ENCODE data around the gene HK2. TPM values are rescaled to one million over a fixed set of nuclear protein-coding genes. Genes with fewer than 3 reads are reported as not detected.

The HK2 gene
- total RNA-seq, 2 experiments from 2014 or later: 42.6 to 44.7 TPM

GRCh38 chr2:74861531-74861930 is 27.6 kb downstream of the HK2 start:
- no peak for ATAC-seq
- CTCF ChIA-PET: interaction anchor here (1.5 kb wide), 1 partner anchor 12 kb away, joined by 7 read pairs; no protein-coding TSS in a partner anchor

GRCh38 chr2:74862020-74862964 is 28.4 kb downstream of the HK2 start:
- no peak for DNase-seq
- Mint-ChIP-seq H3K9me3 (ENCODE audit: insufficient read depth) (no peaks in the 10 kb centered on the region), H3K36me3 (ENCODE audit: low read depth) (peaks cover 8% of the 10 kb centered on the region), H3K27me3 (ENCODE audit: low read depth) (no peaks in the 10 kb centered on the region), H3K27ac (peak overlapping the region; percentile 31), H3K4me1 (ENCODE audit: low read depth) (peaks cover 41% of the 10 kb centered on the region), H3K4me3 (no peak overlapping the region)
- CTCF ChIA-PET: interaction anchor here (0.9 to 2.9 kb wide), 3 partner anchors 13 to 26 kb away, joined by 4 to 24 read pairs (median 7); no protein-coding TSS in a partner anchor
- ATAC-seq: no peak
- POLR2A ChIA-PET: no interaction called here

More at GRCh38 chr2:74861531-74861930, 27.6 kb downstream of the HK2 start:
- Mint-ChIP-seq H3K4me1 (ENCODE audit: low read depth) (peaks cover 34% of the 10 kb centered on the region), H3K4me3 (no peak overlapping the region), H3K27ac (no peak overlapping the region), H3K36me3 (ENCODE audit: low read depth) (peaks cover 9% of the 10 kb centered on the region), H3K9me3 (ENCODE audit: insufficient read depth) (no peaks in the 10 kb centered on the region), H3K27me3 (ENCODE audit: low read depth) (no peaks in the 10 kb centered on the region)
- no peak for DNase-seq
- POLR2A ChIA-PET: no interaction called here

- DNase-seq: no peak
- POLR2A ChIA-PET: interaction anchor here (1.2 kb wide), 1 partner anchor 28 kb away, joined by 3 read pairs; no protein-coding TSS in a partner anchor
- no peaks in the 10 kb centered on the region for H3K9me3 Mint-ChIP-seq (ENCODE audit: insufficient read depth)
- H3K36me3 Mint-ChIP-seq (ENCODE audit: low read depth): peaks cover 13% of the 10 kb centered on the region
- H3K27ac Mint-ChIP-seq: no peak overlapping the region
- H3K4me1 Mint-ChIP-seq (ENCODE audit: low read depth): peaks cover 44% of the 10 kb centered on the region
- no peak for ATAC-seq
- H3K27me3 Mint-ChIP-seq (ENCODE audit: low read depth): no peaks in the 10 kb centered on the region
- no peak overlapping the region for H3K4me3 Mint-ChIP-seq
- CTCF ChIA-PET: interaction anchor here (2.9 kb wide), 1 partner anchor 28 kb away, joined by 24 read pairs; no protein-coding TSS in a partner anchor
Observed at GRCh38 chr2:74863802-74864248, 29.9 kb downstream of the HK2 start.

GRCh38 chr2:74864728-74865722 is 31.1 kb downstream of the HK2 start:
- H3K27me3 Mint-ChIP-seq (ENCODE audit: low read depth): no peaks in the 10 kb centered on the region
- ChIA-PET CTCF (interaction anchor here (2.9 kb wide), 1 partner anchor 29 kb away, joined by 24 read pairs; no protein-coding TSS in a partner anchor), POLR2A (no interaction called here)
- no peaks in the 10 kb centered on the region for H3K9me3 Mint-ChIP-seq (ENCODE audit: insufficient read depth)
- peaks cover 16% of the 10 kb centered on the region for H3K36me3 Mint-ChIP-seq (ENCODE audit: low read depth)
- H3K4me1 Mint-ChIP-seq (ENCODE audit: low read depth): peaks cover 44% of the 10 kb centered on the region
- ATAC-seq (no peak), DNase-seq (no peak)
- H3K27ac Mint-ChIP-seq: no peak overlapping the region
- H3K4me3 Mint-ChIP-seq: no peak overlapping the region

GRCh38 chr2:74865770-74866674 is 32.1 kb downstream of the HK2 start:
- POLR2A ChIA-PET: no interaction called here
- peaks cover 16% of the 10 kb centered on the region for H3K36me3 Mint-ChIP-seq (ENCODE audit: low read depth)
- no peak for DNase-seq
- CTCF ChIA-PET: no interaction called here
- peaks cover 44% of the 10 kb centered on the region for H3K4me1 Mint-ChIP-seq (ENCODE audit: low read depth)
- ATAC-seq: no peak
- H3K27me3 Mint-ChIP-seq (ENCODE audit: low read depth): no peaks in the 10 kb centered on the region
- H3K9me3 Mint-ChIP-seq (ENCODE audit: insufficient read depth): no peaks in the 10 kb centered on the region
- H3K4me3 Mint-ChIP-seq: no peak overlapping the region
- H3K27ac Mint-ChIP-seq: no peak overlapping the region

GRCh38 chr2:74867841-74868658 is 34.1 kb downstream of the HK2 start:
- CTCF ChIA-PET: interaction anchor here (1.1 to 1.2 kb wide), 3 partner anchors 23 to 28 kb away, joined by 3 to 4 read pairs (median 3); no protein-coding TSS in a partner anchor
- Mint-ChIP-seq H3K27me3 (ENCODE audit: low read depth) (no peaks in the 10 kb centered on the region), H3K36me3 (ENCODE audit: low read depth) (peaks cover 22% of the 10 kb centered on the region), H3K27ac (peak overlapping the region; percentile 27), H3K9me3 (ENCODE audit: insufficient read depth) (no peaks in the 10 kb centered on the region), H3K4me3 (no peak overlapping the region), H3K4me1 (ENCODE audit: low read depth) (peaks cover 42% of the 10 kb centered on the region)
- DNase-seq (no peak), ATAC-seq (no peak)
- POLR2A ChIA-PET: no interaction called here

GRCh38 chr2:74869517-74869916 is 35.6 kb downstream of the HK2 start:
- peaks cover 36% of the 10 kb centered on the region for H3K4me1 Mint-ChIP-seq (ENCODE audit: low read depth)
- H3K27ac Mint-ChIP-seq: no peak overlapping the region
- no peaks in the 10 kb centered on the region for H3K9me3 Mint-ChIP-seq (ENCODE audit: insufficient read depth)
- H3K36me3 Mint-ChIP-seq (ENCODE audit: low read depth): peaks cover 26% of the 10 kb centered on the region
- ATAC-seq (no peak), DNase-seq (no peak)
- H3K27me3 Mint-ChIP-seq (ENCODE audit: low read depth): no peaks in the 10 kb centered on the region
- ChIA-PET POLR2A (no interaction called here), CTCF (interaction anchor here (0.9 to 1.4 kb wide), 3 partner anchors 16 to 106 kb away, joined by 3 to 5 read pairs (median 3); no protein-coding TSS in a partner anchor)
- no peak overlapping the region for H3K4me3 Mint-ChIP-seq

GRCh38 chr2:74870951-74871350 is 37.0 kb downstream of the HK2 start:
- DNase-seq (no peak), ATAC-seq (no peak)
- Mint-ChIP-seq H3K27ac (no peak overlapping the region), H3K9me3 (ENCODE audit: insufficient read depth) (no peaks in the 10 kb centered on the region), H3K4me3 (no peak overlapping the region), H3K27me3 (ENCODE audit: low read depth) (no peaks in the 10 kb centered on the region), H3K36me3 (ENCODE audit: low read depth) (peaks cover 33% of the 10 kb centered on the region), H3K4me1 (ENCODE audit: low read depth) (peaks cover 28% of the 10 kb centered on the region)
- ChIA-PET POLR2A (no interaction called here), CTCF (interaction anchor here (1.3 to 1.4 kb wide), 2 partner anchors 34 to 157 kb away, joined by 4 to 5 read pairs; no protein-coding TSS in a partner anchor)

- DNase-seq (no peak), ATAC-seq (no peak)
- peaks cover 27% of the 10 kb centered on the region for H3K4me1 Mint-ChIP-seq (ENCODE audit: low read depth)
- no peak overlapping the region for H3K27ac Mint-ChIP-seq
- ChIA-PET POLR2A (no interaction called here), CTCF (interaction anchor here (0.9 to 1.1 kb wide), 2 partner anchors 34 to 156 kb away, joined by 4 read pairs; no protein-coding TSS in a partner anchor)
- H3K4me3 Mint-ChIP-seq: no peak overlapping the region
- H3K9me3 Mint-ChIP-seq (ENCODE audit: insufficient read depth): no peaks in the 10 kb centered on the region
- peaks cover 38% of the 10 kb centered on the region for H3K36me3 Mint-ChIP-seq (ENCODE audit: low read depth)
- H3K27me3 Mint-ChIP-seq (ENCODE audit: low read depth): no peaks in the 10 kb centered on the region
Observed at GRCh38 chr2:74871414-74871813, 37.5 kb downstream of the HK2 start.

GRCh38 chr2:74872389-74872836 is 38.5 kb downstream of the HK2 start:
- H3K27me3 Mint-ChIP-seq (ENCODE audit: low read depth): no peaks in the 10 kb centered on the region
- H3K36me3 Mint-ChIP-seq (ENCODE audit: low read depth): peaks cover 36% of the 10 kb centered on the region
- POLR2A ChIA-PET: no interaction called here
- H3K4me3 Mint-ChIP-seq: no peak overlapping the region
- peaks cover 19% of the 10 kb centered on the region for H3K4me1 Mint-ChIP-seq (ENCODE audit: low read depth)
- DNase-seq (no peak), ATAC-seq (no peak)
- no peaks in the 10 kb centered on the region for H3K9me3 Mint-ChIP-seq (ENCODE audit: insufficient read depth)
- CTCF ChIA-PET: interaction anchor here (0.9 to 7.8 kb wide), 4 partner anchors 35 to 158 kb away, joined by 4 to 87 read pairs (median 4); partner anchors contain the start of gene HK2
- no peak overlapping the region for H3K27ac Mint-ChIP-seq
